G401.6 (cell line): ENCODE measurements around the gene SFXN1.
"Not testable (repeated sequence)": the region's sequence is repeated elsewhere in the genome, so short reads cannot be mapped to it uniquely, and the experiment has no call there.

Experiments used
- FAIRE-seq: peaks from 2 replicates; lab custom pipeline; 2012; peaks lifted over from hg19 to GRCh38; lab: Jason Lieb, UNC

SFXN1 gene

DNA sequence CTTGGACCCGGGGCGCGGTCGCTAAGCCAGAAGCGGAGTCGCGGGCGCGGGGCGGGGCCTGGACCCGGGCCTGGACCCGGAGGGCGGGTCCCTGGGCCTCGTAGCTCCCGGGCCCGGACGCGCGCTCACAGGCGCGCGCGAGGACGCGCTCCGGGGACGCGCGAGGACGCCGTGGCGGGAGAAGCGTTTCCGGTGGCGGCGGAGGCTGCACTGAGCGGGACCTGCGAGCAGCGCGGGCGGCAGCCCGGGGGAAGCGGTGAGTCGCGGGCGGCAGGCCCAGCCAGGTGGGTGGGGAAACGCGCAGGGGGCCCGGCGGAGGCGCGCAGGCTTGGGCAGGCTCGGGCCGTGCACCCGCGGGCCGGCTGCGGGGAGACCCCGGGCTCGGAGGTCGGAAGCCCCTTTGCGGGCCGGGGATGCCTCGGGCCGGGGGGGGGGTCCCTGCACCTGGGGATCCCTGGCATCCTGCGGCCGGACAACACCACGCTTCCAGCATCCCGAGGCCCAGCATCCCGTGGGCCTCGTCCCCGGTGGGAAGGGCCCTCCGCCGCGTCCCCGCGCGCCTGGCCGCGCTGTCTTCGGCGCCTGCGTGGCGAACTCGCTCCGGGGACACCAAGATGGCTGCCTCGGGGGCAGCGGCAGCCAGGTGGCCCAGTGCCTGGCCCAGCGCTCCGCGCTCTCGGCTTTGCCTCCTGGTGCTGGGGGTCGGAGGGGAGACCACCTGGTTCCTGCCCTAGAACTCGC is at the start of gene SFXN1:
SFXN1 (plus strand) TSS at position 177 of the 741 bp plus-strand sequence. CDS start 13,544 bp downstream, outside the sequence.
- FAIRE-seq: no peak

DNA sequence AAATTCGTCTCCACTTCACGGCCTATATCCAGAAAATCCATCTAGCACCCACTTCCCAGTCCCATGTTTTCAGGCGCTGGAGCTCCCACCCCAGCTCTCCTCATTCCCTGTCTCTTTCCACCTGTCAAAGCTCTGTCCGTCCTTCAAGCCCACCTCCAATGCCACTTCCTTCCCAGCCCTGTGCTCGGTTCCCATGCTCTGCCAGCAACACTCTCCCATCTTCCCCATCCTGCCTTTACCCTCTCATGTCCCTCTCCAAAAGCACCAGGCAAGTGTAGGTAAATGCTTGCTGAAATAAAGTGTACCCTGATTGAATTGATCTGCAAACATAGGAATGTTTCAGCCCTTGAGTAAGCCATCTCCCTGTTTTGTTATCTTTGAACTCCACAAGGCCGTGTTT is 43.6 kb upstream of the SFXN1 start:
- FAIRE-seq: no peak

- no peak for FAIRE-seq
Observed at GRCh38 chr5:175436359-175436758, 42.0 kb upstream of the SFXN1 start.

DNA sequence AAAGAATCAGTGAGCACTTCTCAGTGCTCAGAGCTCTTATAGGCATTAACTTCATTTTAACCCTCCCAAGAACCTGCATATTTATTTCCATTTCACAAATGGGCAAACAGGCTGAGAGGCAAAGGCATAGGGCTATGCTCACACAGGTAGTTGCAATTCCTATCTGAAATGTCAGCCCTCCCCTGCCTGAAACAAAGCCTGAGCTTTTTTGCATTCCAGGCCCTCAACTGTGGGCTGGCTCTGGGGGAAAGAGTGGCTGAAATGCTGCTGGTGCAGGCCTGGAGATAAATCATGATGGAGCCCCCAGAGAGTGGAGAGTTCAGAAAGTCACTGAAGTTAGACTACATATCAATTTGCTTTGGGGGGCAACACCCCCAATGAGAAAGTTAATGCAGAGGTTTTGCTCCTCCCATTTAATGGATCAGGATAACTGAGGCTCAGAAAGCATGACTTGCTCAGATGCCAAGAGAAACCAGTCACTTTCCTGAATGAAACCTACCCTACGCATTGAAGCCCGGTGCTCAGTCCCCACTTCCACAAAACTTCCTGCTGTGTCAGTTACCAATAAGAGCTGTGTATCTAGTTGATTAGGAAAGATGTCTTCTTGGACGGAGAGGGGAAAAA is 40.0 kb upstream of the SFXN1 start:
- FAIRE-seq: no peak

- FAIRE-seq: no peak
Observed at GRCh38 chr5:175443514-175444059, 34.8 kb upstream of the SFXN1 start.

GRCh38 chr5:175444060-175444904 is 34.1 kb upstream of the SFXN1 start, which contains the start of gene DRD1:
Gene DRD1, minus strand, starts transcription at chr5:175444182. Its CDS starts 1,083 bp downstream, at chr5:175443099.
- no peak for FAIRE-seq

GRCh38 chr5:175444905-175445456 is 33.4 kb upstream of the SFXN1 start:
- FAIRE-seq: no peak

DNA sequence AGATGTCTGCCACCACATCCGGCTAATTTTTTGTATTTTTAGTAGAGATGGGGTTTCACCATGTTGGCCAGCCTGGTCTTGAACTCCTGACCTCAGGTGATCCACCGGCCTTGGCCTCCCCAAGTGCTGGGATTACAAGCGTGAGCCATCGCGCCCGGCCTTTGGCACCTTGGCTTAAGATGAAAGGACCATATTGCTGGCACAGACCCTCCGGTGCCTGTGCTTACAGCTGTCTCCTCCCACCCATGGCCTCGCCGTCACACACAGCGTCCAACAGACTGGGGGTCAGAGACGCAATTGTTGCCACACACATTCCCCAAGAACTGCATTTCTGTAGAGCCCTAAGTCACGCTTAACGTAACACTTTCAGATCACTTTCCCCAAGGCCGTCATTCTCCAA is 32.0 kb upstream of the SFXN1 start:
- not testable (repeated sequence) for FAIRE-seq

DNA sequence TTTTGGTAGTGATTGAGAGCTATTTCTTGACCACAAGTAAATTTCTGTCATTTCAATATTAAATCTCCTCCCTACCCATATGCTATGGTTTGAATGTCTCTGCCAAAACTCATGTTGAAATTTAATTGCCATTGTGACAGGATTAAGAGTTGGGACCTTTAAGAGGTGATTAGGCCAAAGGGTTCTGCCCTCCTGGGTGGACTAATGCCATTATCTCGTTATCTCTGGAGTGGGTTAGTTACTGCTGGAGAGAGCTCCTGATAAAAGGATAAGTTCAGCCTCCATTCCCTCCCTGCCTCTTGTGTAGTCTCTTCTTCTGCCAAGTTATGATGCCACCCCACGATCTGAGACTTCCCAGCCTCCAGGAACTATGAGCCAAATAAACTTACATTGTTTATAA is 30.8 kb upstream of the SFXN1 start:
- no peak for FAIRE-seq

DNA sequence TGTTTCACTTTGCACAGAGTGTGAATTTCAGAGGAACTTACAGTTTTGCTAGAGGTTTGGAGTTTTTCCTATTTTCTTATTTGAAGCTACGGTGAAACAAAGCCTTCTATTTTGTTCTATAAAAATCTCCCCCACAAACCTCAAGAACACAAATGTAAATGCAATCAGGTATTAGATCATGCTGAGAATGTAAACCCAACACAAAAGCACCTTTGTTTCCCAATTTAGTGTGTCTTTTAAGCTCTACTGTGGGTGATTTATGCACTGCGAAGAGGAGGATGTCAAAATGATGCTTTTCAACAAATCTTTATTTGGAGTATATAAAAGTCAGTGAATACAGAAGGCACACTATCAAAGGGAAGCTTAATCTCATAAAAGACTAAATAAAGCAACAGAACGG is 30.1 kb upstream of the SFXN1 start:
- FAIRE-seq: no peak

GRCh38 chr5:175452166-175452565 is 26.2 kb upstream of the SFXN1 start:
- FAIRE-seq: no peak

GRCh38 chr5:175454338-175454737 is 24.0 kb upstream of the SFXN1 start:
- not testable (repeated sequence) for FAIRE-seq

- no peak for FAIRE-seq
Observed at GRCh38 chr5:175456105-175456742, 22.1 kb upstream of the SFXN1 start.

DNA sequence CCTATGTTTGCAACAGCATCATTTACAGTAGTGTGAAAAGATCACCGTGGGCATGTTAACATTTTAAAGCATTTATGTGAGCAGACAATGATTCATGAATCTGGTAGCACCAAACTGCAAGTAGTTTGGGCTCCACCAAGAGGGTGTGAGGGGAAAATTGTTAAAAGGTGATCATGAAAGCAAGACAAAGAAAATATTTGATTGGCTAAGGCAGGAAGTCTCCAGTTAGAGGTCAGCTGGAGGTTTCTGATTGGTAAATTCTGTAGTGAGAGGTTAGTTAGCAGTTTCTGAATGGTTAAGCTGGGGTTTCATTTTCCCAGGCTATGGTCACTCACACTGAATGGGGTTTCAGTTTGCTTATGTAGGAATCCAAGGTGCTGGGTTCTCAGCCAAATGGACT is 20.9 kb upstream of the SFXN1 start:
- FAIRE-seq: no peak

- FAIRE-seq: peak; percentile 82
Observed at GRCh38 chr5:175460126-175460525, 18.2 kb upstream of the SFXN1 start.

DNA sequence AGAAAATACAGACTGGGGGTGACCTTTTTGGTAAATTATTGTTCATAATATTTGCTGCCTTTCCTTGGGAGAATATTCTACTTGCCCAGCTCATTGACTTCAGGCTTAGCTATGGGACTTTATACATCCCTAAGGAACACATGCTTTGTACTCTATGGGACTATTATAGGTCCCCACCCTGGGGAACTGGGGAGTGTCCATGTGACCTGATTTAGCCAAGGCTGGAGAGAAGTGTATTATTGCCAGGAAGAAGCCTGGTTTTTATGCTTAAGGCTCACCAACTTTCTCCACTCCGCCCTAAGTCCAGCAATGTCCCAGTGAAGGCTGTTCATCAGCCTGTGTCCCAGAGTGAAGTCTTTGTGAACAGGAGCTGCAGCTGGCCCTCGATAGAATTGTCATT is 17.8 kb upstream of the SFXN1 start:
- no peak for FAIRE-seq

DNA sequence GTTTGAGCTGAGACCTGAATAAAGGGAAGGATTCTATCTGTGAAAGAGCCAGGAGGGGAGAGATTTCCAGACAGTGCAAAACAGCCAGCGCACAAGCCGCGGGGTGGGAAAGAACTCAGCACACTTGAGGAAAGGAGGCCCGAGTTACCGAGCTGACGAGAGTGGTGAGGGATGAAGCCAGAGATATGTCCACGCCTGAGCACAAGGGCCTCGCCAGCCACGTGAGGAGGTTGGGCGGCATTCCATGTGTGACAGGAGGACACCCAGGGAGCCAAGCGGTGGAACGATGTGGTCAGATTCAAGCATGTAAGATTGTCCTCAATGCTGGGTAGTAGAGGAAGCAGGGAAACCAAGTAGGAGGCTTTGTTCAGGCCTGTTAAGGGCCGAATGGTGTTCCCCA is 17.0 kb upstream of the SFXN1 start:
- no peak for FAIRE-seq

- FAIRE-seq: no peak
Observed at GRCh38 chr5:175463641-175464040, 14.7 kb upstream of the SFXN1 start.

DNA sequence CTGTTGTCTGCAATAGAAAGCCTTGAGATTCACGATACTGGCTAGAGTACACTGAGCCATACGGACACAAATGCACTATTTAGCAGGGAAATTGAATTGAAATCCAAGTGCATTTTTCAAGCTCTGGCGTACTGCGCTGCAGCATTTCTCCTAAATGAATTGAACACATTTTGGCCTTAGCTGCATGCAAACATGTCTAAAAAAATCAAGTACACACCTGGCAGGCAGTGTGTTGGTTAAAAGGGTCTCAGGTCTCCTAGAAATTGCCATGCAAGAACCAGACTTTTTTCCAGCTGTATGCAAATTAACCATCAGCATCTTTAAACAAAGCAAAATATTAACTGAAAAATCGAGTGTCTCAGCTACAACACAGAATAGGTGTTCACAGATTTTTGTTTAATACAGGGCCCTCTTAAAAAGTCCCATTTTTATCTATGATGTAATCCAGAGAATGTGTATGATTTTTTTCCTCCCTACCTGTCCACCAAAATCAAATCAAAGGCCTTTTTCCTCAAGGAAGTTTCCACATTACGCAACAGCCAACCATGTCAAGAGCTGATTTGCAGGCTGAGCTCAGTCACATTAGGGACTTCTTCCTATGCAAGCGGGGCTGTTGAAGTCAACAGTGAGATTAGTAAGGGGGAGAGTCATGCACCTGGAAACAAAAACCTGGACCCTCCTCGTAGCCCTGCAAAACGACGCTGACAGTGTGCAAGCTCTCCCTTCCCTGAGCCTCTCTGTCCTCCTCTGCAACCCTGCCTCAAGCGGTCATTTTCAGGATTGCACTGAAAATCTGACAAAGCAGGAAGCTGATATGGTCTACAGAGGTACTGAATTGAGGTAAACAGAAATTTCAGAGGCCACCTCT is 14.1 kb upstream of the SFXN1 start:
- no peak for FAIRE-seq

DNA sequence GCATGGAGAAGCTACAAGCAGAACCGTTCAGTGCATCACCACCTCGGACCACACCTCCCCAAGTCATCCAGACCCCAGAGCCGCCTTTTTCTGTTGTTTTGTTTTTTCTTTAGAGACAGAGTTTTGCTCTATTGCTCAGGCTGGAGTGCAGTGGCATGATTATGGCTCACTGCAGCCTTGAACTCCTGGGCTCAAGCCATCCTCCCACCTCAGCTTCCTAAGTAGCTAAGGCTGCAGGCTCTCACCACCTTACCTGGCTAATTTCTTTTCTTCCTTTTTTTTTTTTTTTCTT is 13.5 kb upstream of the SFXN1 start:
- FAIRE-seq: no peak

DNA sequence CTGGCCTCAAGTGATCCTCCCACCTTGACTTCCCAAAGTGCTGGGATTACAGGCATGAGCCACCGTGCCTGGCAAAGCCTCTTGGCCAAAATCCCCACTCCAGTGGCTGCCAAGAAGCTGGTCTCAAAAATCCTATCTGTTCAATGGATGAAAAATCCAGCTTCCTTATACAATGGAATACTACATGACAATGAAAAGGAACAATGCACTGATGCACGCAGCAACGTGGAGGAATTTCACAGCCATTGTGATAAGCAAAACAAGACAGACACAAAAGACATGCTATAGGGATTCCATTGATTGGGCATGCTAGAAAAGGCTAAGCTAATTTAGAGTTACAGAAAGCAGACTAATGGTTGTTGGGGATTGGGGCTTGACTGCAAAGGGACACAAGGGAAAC is 13.1 kb upstream of the SFXN1 start:
- no peak for FAIRE-seq
